ENCODE measurements around the gene THG1L.
"Not testable (repeated sequence)": the region's sequence is repeated elsewhere in the genome, so short reads cannot be mapped to it uniquely, and the experiment has no call there.

DNA sequence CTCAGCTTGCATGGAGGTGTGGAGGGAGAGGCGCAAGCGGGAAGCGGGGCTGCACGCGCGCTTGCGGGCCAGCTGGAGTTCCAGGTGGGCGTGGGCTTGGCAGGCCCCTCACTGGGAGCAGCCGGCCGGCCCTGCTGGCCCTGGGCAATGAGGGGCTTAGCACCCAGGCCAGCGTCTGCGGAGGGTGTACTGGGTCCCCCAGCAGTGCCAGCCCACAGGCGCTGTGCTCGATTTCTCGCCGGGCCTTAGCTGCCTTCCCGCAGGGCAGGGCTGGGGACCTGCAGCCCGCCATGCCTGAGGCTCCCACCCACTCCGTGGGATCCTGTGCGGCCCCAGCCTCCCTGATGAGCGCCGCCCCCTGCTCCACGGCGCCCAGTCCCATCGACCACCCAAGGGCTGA lies 37.4 kb upstream of the THG1L start:
- TF ChIP-seq, protein P1, sequence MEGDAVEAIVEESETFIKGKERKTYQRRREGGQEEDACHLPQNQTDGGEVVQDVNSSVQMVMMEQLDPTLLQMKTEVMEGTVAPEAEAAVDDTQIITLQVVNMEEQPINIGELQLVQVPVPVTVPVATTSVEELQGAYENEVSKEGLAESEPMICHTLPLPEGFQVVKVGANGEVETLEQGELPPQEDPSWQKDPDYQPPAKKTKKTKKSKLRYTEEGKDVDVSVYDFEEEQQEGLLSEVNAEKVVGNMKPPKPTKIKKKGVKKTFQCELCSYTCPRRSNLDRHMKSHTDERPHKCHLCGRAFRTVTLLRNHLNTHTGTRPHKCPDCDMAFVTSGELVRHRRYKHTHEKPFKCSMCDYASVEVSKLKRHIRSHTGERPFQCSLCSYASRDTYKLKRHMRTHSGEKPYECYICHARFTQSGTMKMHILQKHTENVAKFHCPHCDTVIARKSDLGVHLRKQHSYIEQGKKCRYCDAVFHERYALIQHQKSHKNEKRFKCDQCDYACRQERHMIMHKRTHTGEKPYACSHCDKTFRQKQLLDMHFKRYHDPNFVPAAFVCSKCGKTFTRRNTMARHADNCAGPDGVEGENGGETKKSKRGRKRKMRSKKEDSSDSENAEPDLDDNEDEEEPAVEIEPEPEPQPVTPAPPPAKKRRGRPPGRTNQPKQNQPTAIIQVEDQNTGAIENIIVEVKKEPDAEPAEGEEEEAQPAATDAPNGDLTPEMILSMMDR (IDR thresholded peaks at IDR 0.05 in 8 of 11, conservative IDR thresholded peaks at IDR 0.05 in 3 of 11), result not testable (repeated sequence)
- not testable (repeated sequence) for TF ChIP-seq POLR2A (IDR thresholded peaks at IDR 0.05)
